Measurements from ENCODE around the gene KRT81.
"Not testable (repeated sequence)": the region's sequence is repeated elsewhere in the genome, so short reads cannot be mapped to it uniquely, and the experiment has no call there.

The KRT81 gene

DNA sequence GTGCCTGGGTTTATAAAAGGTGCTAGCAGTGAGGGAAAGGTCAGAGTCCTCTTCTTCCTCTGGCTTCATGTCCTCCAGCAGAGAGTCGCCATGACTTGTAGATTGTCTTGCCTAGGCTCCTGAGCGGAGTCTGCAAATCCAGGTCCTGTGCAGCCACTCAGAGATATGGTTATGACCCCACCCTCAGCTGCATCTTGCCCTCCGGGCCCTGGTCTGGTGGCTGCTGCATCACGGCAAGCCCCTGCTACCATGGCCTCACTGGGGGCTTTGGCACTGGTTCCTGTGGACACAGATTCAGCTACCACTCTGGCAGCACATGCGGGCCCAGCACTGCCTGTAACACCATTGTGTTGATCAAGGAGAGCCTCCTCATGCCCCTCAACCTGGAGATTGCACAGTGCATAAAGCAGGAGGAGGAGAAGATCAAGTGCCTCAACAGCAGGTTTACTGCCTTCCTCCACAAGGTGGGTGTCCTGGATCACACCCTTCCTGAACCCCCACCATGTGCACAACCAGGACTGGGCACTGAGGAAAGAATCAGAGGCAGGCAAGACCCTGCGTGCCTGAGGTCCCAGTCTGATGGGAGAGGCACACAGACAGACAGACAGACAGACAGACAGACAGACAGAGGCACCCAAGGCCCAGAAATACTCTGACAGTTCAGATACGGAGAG, 27.4 kb downstream of the KRT81 start:
- TF ChIP-seq, protein P1, sequence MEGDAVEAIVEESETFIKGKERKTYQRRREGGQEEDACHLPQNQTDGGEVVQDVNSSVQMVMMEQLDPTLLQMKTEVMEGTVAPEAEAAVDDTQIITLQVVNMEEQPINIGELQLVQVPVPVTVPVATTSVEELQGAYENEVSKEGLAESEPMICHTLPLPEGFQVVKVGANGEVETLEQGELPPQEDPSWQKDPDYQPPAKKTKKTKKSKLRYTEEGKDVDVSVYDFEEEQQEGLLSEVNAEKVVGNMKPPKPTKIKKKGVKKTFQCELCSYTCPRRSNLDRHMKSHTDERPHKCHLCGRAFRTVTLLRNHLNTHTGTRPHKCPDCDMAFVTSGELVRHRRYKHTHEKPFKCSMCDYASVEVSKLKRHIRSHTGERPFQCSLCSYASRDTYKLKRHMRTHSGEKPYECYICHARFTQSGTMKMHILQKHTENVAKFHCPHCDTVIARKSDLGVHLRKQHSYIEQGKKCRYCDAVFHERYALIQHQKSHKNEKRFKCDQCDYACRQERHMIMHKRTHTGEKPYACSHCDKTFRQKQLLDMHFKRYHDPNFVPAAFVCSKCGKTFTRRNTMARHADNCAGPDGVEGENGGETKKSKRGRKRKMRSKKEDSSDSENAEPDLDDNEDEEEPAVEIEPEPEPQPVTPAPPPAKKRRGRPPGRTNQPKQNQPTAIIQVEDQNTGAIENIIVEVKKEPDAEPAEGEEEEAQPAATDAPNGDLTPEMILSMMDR (IDR thresholded peaks at IDR 0.05; ENCODE audit: low read depth, low read length) = no peak
- H3K4me3 ChIP-seq (replicated peaks in 1 of 2; ENCODE audit: low read depth in 2 of 2, low read length in 2 of 2) = no peak overlapping the region
- DNase-seq (ENCODE audit: low read depth in 2 of 2) = no peak

DNA sequence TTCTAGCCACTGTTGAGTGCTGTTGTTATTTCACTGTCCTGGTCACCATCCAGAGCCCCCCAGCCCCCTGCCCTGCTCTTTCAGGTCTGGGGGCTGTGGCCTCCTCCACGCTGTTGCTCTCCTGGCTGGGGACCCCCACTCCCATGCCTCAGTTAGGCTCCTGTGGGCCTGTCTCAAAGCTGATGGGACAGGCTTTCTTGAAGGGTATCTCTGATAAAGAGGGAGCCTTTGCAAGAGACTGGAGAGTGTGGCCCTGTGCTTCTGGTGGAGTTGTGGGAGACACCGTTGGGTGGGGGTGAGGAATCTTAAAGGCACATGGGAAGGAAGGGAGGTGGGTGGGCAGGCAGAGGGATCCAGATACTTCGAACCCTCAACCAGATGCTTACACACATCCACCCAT, 29.0 kb downstream of the KRT81 start:
- DNase-seq (ENCODE audit: low read depth in 2 of 2) = no peak
- TF ChIP-seq, protein P1 (IDR thresholded peaks at IDR 0.05; ENCODE audit: low read depth, low read length) = no peak
- no peak overlapping the region for H3K4me3 ChIP-seq (replicated peaks in 1 of 2; ENCODE audit: low read depth in 2 of 2, low read length in 2 of 2)

DNA sequence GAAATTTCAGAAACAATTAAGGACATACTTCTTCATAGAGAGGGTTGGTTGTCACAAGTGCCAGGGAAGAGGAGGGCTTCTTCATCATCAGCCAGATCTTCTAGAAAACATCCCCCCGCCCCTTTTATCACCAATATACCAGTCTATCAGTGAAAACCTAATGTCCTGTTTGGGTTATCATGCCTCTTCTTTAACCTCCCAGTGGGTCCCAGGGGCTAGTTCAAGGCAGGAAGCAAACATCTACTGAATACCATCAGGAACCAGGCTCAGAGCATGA, 30.2 kb downstream of the KRT81 start:
- DNase-seq (ENCODE audit: low read depth in 2 of 2) = no peak
- TF ChIP-seq, protein P1 (IDR thresholded peaks at IDR 0.05; ENCODE audit: low read depth, low read length) = no peak
- no peak overlapping the region for H3K4me3 ChIP-seq (replicated peaks in 1 of 2; ENCODE audit: low read depth in 2 of 2, low read length in 2 of 2)

DNA sequence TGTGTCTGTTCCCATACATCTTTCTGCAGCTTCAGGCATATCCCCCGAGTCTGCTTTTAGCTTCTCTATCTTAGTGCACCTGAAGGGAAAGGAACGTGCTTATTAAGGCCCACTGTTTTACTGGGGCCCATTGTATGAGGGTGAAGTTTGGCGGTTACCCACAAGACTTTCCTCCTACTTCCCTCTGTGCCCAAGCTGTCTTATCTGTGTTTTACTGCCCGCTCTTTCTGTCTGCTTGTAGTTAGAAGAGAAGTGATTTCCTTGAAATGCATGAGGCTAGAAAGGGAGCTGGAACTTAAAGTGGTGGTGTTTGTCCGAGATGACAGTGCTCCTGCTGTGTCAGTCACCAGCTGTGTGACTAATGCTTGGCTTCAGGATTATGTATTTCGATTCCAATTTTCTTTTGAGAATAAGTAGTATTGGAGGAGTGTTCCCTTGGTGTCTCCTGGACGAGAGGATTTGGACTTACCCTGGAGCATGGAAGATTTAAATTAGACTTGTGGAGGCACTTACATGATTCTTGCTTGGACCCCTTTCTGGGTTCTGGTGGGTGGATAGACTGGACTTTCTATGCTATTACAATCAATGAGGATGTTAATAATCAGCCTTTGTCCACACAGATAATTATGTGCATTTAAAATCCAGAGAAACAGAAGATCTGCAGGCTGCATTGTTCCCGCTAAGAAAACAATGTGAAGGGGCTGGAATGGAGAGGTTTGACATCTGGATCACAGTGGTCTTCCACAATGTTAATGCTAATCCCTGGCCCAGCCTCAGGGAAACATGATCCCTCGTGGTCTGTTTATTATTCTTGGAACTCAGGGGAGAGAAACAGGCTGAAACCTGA, 30.8 kb downstream of the KRT81 start:
- no peak overlapping the region for H3K4me3 ChIP-seq (replicated peaks in 1 of 2; ENCODE audit: low read depth in 2 of 2, low read length in 2 of 2)
- no peak for DNase-seq (ENCODE audit: low read depth in 2 of 2)
- TF ChIP-seq, protein P1 (IDR thresholded peaks at IDR 0.05; ENCODE audit: low read depth, low read length) = no peak

DNA sequence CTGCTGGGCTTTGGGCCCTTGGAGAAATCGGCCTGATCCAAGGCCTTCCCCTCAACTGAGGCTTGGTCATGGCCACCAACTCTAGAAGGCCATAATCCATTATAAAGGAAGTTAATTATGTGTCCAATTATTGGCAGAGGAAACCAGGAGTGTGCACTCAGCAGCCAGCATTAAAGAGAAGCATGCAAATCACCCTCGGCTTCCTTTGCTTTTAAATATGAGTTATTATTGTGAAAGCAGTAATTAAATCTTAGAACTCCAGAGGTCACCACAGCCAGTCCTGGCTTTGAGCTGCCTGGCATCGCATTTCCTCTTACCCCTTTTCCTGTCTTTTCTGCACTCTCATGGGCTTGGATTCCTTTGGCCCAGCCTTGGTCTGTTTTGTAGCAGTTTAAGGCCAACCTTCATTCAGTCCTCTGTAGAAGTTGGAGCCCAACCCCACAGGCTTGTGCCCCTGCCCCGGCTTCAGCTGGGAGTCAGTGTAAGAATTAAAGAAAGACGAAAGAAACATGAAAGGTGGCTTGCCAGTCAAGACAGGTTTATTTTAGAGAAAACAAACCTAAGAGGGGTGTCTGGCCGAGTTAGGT, 31.6 kb downstream of the KRT81 start:
- TF ChIP-seq, protein P1 (IDR thresholded peaks at IDR 0.05; ENCODE audit: low read depth, low read length) = no peak
- DNase-seq (ENCODE audit: low read depth in 2 of 2) = no peak
- H3K4me3 ChIP-seq (replicated peaks in 1 of 2; ENCODE audit: low read depth in 2 of 2, low read length in 2 of 2) = no peak overlapping the region

DNA sequence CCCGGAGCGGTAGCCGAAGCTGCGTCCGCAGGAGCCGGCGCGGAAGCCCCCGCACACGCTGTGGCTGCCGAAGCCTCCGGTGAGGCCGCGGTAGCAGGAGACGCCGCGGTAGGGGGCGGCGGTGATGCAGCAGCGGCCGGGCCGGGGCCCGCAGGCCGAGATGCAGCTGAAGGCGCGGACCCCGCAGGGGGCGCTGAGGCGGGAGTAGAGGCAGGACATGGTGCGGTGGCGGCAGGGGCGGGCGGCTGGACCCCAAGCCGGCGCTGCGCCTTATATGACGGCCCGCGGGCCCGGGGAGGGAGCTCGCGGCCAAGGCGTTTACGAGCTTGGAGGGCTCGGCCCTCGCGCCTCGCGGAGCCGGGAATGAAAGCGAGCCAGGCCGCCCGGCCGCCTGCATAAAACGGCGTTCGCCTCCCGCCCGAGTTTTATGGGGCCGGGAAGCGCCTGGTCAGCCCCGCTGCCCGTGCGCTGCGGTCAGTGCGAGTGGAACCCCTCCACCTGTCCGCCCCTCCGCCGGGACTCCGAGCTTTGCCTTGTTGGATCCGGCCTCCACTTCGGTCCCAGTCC, 32.9 kb downstream of the KRT81 start:
- H3K4me3 ChIP-seq (replicated peaks in 1 of 2; ENCODE audit: low read depth in 2 of 2, low read length in 2 of 2) = peak overlapping the region in 1 of 2 donors; percentile 5
- TF ChIP-seq, protein P1 (IDR thresholded peaks at IDR 0.05; ENCODE audit: low read depth, low read length) = no peak
- DNase-seq (ENCODE audit: low read depth in 2 of 2) = peak; percentile 43 to 51

DNA sequence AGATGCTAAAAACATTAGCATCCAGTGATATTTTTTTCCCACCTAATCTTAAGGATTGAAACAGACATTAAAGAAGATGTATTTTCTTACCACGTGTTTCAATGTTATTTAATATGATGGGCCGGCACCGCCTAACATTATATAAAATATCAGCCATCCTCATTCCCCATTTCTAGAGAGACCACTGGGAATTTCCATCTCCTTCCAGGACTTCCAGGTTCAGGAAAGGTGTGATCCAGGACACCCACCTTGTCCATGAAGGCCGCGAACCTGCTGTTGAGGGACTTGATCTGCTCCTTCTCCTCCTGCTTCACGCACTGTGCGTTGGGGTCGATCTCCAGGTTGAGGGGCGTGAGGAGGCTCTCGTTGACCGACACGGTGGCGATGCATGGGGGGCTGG, 33.4 kb downstream of the KRT81 start:
- not testable (repeated sequence) for DNase-seq (ENCODE audit: low read depth in 2 of 2); H3K4me3 ChIP-seq (replicated peaks in 1 of 2; ENCODE audit: low read depth in 2 of 2, low read length in 2 of 2)
